ENCODE data around the gene TTC39B.

TTC39B gene

DNA sequence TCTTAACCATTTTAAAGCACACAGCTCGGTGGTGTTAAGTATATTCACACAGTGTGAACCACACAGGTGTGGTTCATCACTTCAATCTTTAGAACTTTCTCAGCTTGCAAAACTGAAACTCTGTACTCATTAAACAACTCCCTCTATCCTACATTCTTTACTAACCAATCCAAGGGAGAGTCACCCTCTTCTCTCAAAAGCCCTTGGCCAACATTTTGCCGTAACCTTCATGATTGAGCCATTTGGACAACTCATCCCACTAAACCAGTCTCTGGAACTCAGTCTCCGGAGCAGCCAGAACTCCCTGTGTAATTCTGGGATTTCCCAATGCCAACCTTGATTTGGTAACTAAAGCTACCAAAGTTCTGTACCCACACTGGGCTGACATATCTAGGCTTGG, 84.7 kb downstream of the TTC39B start:
- Histone ChIP-seq H3K9me3 (ENCODE audit: control insufficient read depth in 1 of 2, low read length in 2 of 2) (no peaks in the 10 kb centered on the region), H3K27ac (ENCODE audit: low read length) (no peak overlapping the region), H3K27me3 (ENCODE audit: low read depth, low read length) (no peaks in the 10 kb centered on the region), H3K4me3 (ENCODE audit: low read depth in 1 of 2, low read length in 2 of 2) (no peak overlapping the region), H3K4me1 (ENCODE audit: control insufficient read depth in 1 of 2, insufficient read depth in 2 of 2, low read length in 2 of 2) (no peaks in the 10 kb centered on the region), H3K36me3 (ENCODE audit: control insufficient read depth in 1 of 2, insufficient read depth in 2 of 2, low read length in 2 of 2) (peaks cover 4 to 9% of the 10 kb centered on the region in 2 donors)

GRCh38 chr9:15221746-15222145, 85.3 kb downstream of the TTC39B start:
- no peaks in the 10 kb centered on the region for H3K4me1 ChIP-seq (ENCODE audit: control insufficient read depth in 1 of 2, insufficient read depth in 2 of 2, low read length in 2 of 2)
- peaks cover 4 to 9% of the 10 kb centered on the region in 2 donors for H3K36me3 ChIP-seq (ENCODE audit: control insufficient read depth in 1 of 2, insufficient read depth in 2 of 2, low read length in 2 of 2)
- H3K4me3 ChIP-seq (ENCODE audit: low read depth in 1 of 2, low read length in 2 of 2), result no peak overlapping the region
- H3K27me3 ChIP-seq (ENCODE audit: low read depth, low read length), result no peaks in the 10 kb centered on the region
- H3K27ac ChIP-seq (ENCODE audit: low read length), result no peak overlapping the region
- no peaks in the 10 kb centered on the region for H3K9me3 ChIP-seq (ENCODE audit: control insufficient read depth in 1 of 2, low read length in 2 of 2)

GRCh38 chr9:15220658-15221318, 86.2 kb downstream of the TTC39B start:
- no peak overlapping the region for H3K4me3 ChIP-seq (ENCODE audit: low read depth in 1 of 2, low read length in 2 of 2)

GRCh38 chr9:15219546-15219945, 87.5 kb downstream of the TTC39B start:
- Histone ChIP-seq H3K4me1 (ENCODE audit: control insufficient read depth in 1 of 2, insufficient read depth in 2 of 2, low read length in 2 of 2) (no peaks in the 10 kb centered on the region), H3K27me3 (ENCODE audit: low read depth, low read length) (no peaks in the 10 kb centered on the region), H3K27ac (ENCODE audit: low read length) (no peak overlapping the region), H3K4me3 (ENCODE audit: low read depth in 1 of 2, low read length in 2 of 2) (no peak overlapping the region), H3K36me3 (ENCODE audit: control insufficient read depth in 1 of 2, insufficient read depth in 2 of 2, low read length in 2 of 2) (peaks cover 4 to 9% of the 10 kb centered on the region in 2 donors), H3K9me3 (ENCODE audit: control insufficient read depth in 1 of 2, low read length in 2 of 2) (no peaks in the 10 kb centered on the region)

More at GRCh38 chr9:15220658-15221318, 86.2 kb downstream of the TTC39B start:
- H3K4me1 ChIP-seq (ENCODE audit: control insufficient read depth in 1 of 2, insufficient read depth in 2 of 2, low read length in 2 of 2), result no peaks in the 10 kb centered on the region
- peaks cover 4 to 9% of the 10 kb centered on the region in 2 donors for H3K36me3 ChIP-seq (ENCODE audit: control insufficient read depth in 1 of 2, insufficient read depth in 2 of 2, low read length in 2 of 2)
- no peak overlapping the region for H3K27ac ChIP-seq (ENCODE audit: low read length)
- H3K9me3 ChIP-seq (ENCODE audit: control insufficient read depth in 1 of 2, low read length in 2 of 2), result no peaks in the 10 kb centered on the region
- H3K27me3 ChIP-seq (ENCODE audit: low read depth, low read length), result no peaks in the 10 kb centered on the region

DNA sequence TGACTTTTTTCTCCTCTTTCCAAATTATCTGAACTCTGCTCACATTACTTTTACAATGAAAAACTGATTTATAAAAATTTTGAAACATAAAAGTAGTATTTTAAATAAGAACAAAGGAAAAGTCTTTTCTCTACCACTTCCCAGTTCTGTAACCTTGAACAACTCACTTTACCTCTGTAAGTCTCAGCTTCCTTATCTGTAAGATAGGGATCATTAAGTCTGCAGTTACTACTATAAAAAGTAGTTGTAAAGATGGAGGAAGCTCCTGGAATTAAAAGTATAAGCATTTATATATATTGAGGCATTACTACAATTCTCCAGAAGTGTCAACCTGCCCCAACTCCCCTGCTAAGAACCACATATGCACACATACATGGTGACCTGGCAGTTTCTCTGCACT, 88.0 kb downstream of the TTC39B start:
- H3K9me3 ChIP-seq (ENCODE audit: control insufficient read depth in 1 of 2, low read length in 2 of 2), result no peaks in the 10 kb centered on the region
- peaks cover under 1 to 9% of the 10 kb centered on the region in 2 donors for H3K36me3 ChIP-seq (ENCODE audit: control insufficient read depth in 1 of 2, insufficient read depth in 2 of 2, low read length in 2 of 2)
- no peaks in the 10 kb centered on the region for H3K4me1 ChIP-seq (ENCODE audit: control insufficient read depth in 1 of 2, insufficient read depth in 2 of 2, low read length in 2 of 2)
- no peak overlapping the region for H3K4me3 ChIP-seq (ENCODE audit: low read depth in 1 of 2, low read length in 2 of 2)
- H3K27ac ChIP-seq (ENCODE audit: low read length), result no peak overlapping the region
- H3K27me3 ChIP-seq (ENCODE audit: low read depth, low read length), result no peaks in the 10 kb centered on the region

- Histone ChIP-seq H3K27me3 (ENCODE audit: low read depth, low read length) (no peaks in the 10 kb centered on the region), H3K27ac (ENCODE audit: low read length) (no peak overlapping the region), H3K9me3 (ENCODE audit: control insufficient read depth in 1 of 2, low read length in 2 of 2) (no peaks in the 10 kb centered on the region), H3K36me3 (ENCODE audit: control insufficient read depth in 1 of 2, insufficient read depth in 2 of 2, low read length in 2 of 2) (peaks cover 0 to 5% of the 10 kb centered on the region in 2 donors), H3K4me1 (ENCODE audit: control insufficient read depth in 1 of 2, insufficient read depth in 2 of 2, low read length in 2 of 2) (peaks cover 0 to 8% of the 10 kb centered on the region in 2 donors), H3K4me3 (ENCODE audit: low read depth in 1 of 2, low read length in 2 of 2) (no peak overlapping the region)
Observed at GRCh38 chr9:15213249-15213648, 93.8 kb downstream of the TTC39B start.

- Histone ChIP-seq H3K4me1 (ENCODE audit: control insufficient read depth in 1 of 2, insufficient read depth in 2 of 2, low read length in 2 of 2) (peaks cover 0 to 8% of the 10 kb centered on the region in 2 donors), H3K4me3 (ENCODE audit: low read depth in 1 of 2, low read length in 2 of 2) (no peak overlapping the region), H3K27me3 (ENCODE audit: low read depth, low read length) (no peaks in the 10 kb centered on the region), H3K27ac (ENCODE audit: low read length) (no peak overlapping the region), H3K9me3 (ENCODE audit: control insufficient read depth in 1 of 2, low read length in 2 of 2) (no peaks in the 10 kb centered on the region), H3K36me3 (ENCODE audit: control insufficient read depth in 1 of 2, insufficient read depth in 2 of 2, low read length in 2 of 2) (peaks cover 0 to 5% of the 10 kb centered on the region in 2 donors)
Observed at GRCh38 chr9:15211815-15212495, 95.1 kb downstream of the TTC39B start.

GRCh38 chr9:15211160-15211814, 95.7 kb downstream of the TTC39B start:
- no peak overlapping the region for H3K4me3 ChIP-seq (ENCODE audit: low read depth in 1 of 2, low read length in 2 of 2)
- H3K9me3 ChIP-seq (ENCODE audit: control insufficient read depth in 1 of 2, low read length in 2 of 2), result no peaks in the 10 kb centered on the region
- no peak overlapping the region for H3K27ac ChIP-seq (ENCODE audit: low read length)
- peaks cover 0 to 8% of the 10 kb centered on the region in 2 donors for H3K4me1 ChIP-seq (ENCODE audit: control insufficient read depth in 1 of 2, insufficient read depth in 2 of 2, low read length in 2 of 2)
- no peaks in the 10 kb centered on the region for H3K27me3 ChIP-seq (ENCODE audit: low read depth, low read length)
- peaks cover 0 to 5% of the 10 kb centered on the region in 2 donors for H3K36me3 ChIP-seq (ENCODE audit: control insufficient read depth in 1 of 2, insufficient read depth in 2 of 2, low read length in 2 of 2)

DNA sequence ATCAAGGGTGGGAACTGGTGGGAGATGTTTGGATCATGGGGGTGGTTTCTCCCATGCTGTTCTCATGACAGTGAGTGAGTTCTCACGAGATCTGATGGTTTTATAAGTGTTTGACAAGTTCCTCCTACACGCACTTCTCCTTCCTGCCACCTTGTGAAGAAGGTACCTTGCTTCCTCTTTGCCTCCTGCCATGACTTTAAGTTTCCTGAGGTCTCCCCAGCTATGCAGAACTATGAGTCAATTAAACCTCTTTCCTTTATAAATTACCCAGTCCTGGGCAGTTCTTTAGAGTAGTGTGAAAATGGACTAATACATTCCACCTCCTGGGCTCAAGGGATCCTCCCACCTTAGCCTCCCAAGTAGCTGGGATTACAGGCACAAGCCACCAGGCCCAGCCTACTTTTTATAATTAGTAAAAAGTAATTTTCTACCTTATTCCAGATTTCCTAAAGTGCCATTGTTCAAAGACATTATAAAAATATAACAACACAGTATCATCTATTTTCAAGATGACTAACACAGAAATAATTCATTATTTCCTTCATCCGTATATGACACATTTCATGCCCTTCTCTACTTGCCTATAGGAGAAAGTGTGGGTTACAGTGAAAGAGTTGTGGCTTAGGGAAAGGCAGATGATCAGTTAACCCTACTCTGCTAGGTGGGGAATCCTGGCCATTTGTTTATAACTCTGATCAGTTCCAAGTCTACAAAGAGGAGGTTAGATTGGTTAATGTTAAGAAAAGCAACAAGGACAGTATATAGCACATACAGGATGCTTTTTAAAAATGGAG, 99.9 kb downstream of the TTC39B start:
- Histone ChIP-seq H3K4me3 (ENCODE audit: low read depth in 1 of 2, low read length in 2 of 2) (no peak overlapping the region), H3K4me1 (ENCODE audit: control insufficient read depth in 1 of 2, insufficient read depth in 2 of 2, low read length in 2 of 2) (peaks cover 0 to 8% of the 10 kb centered on the region in 2 donors), H3K36me3 (ENCODE audit: control insufficient read depth in 1 of 2, insufficient read depth in 2 of 2, low read length in 2 of 2) (peaks cover 3 to 5% of the 10 kb centered on the region in 2 donors), H3K27me3 (ENCODE audit: low read depth, low read length) (no peaks in the 10 kb centered on the region), H3K9me3 (ENCODE audit: control insufficient read depth in 1 of 2, low read length in 2 of 2) (no peaks in the 10 kb centered on the region), H3K27ac (ENCODE audit: low read length) (no peak overlapping the region)

DNA sequence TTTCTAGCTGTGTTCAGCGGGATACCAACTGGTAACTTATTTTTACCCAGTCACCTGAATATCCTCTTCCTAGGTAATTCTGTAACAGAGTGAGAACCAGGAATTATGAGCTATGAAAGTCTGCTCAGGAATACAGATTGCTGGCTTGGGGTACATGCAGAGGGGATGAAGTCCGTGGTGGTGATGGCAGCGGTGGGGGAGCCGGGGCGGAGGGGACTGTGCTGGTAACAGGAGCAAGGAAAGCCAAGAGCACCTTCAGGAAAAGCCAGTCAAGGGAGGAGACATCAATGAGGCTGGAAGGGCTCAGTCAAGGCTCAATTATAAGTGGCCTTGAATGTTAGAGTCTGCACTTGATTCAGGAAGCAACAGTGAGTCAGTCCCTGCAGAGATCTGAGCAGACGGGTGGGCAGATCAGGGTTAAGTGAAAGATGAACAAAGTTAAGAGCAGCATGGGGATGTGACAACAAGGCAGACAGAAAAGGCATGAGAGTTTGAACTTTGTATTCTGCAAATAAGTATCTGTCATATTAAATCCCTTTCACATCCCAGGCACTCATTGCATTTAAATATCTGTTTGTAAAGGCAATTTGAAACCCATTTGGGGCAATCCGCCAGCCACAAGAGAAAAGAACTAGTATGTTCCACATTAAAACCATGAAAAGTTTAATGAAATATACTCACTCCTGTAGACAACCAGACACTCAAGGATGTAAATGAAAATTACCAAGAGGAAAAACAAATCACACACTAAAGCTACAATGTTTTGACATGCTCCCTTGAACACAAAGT, 101.2 kb downstream of the TTC39B start:
- no peak overlapping the region for H3K4me3 ChIP-seq (ENCODE audit: low read depth in 1 of 2, low read length in 2 of 2)
- H3K36me3 ChIP-seq (ENCODE audit: control insufficient read depth in 1 of 2, insufficient read depth in 2 of 2, low read length in 2 of 2), result peaks cover 3 to 5% of the 10 kb centered on the region in 2 donors
- no peak overlapping the region for H3K27ac ChIP-seq (ENCODE audit: low read length)
- no peaks in the 10 kb centered on the region for H3K27me3 ChIP-seq (ENCODE audit: low read depth, low read length)
- no peaks in the 10 kb centered on the region for H3K9me3 ChIP-seq (ENCODE audit: control insufficient read depth in 1 of 2, low read length in 2 of 2)
- peaks cover 0 to under 1% of the 10 kb centered on the region in 2 donors for H3K4me1 ChIP-seq (ENCODE audit: control insufficient read depth in 1 of 2, insufficient read depth in 2 of 2, low read length in 2 of 2)

Data from muscle layer of duodenum (tissue), 2 donors.